H1 (cell line): Measurements from ENCODE around the gene FAM151A. TPM values are rescaled to one million over a fixed set of nuclear protein-coding genes. Genes with fewer than 3 reads are reported as not detected.

Experiments used
- CTCF ChIA-PET: fragments of 300-600 bp; sonication (Branson Sonifier 250); formaldehyde crosslinking; loops from one replicate; lab custom pipeline; 2021; ENCODE audit not compliant: partially characterized antibody; lab: Charles Lee
- POLR2A ChIA-PET: fragments of 300-600 bp; sonication (Branson Sonifier 250); formaldehyde crosslinking; loops from one replicate; lab custom pipeline; 2021; ENCODE audit warnings: inconsistent platforms; ENCODE audit not compliant: partially characterized antibody; lab: Charles Lee
- DNase-seq, 2 experiments: peaks; one replicate each; pipeline versions ENCODE4 v3.0.0 to v3.0.0-alpha.2; 2010 to 2022; ENCODE audit warnings: low spot score in 2 of 2, low read depth in 1 of 2, mixed read lengths in 1 of 2
- FAIRE-seq: peaks from 2 replicates; lab custom pipeline; 2011; peaks lifted over from hg19 to GRCh38; lab: Jason Lieb, UNC
- H2AFZ ChIP-seq: 2 replicates; pipeline ENCODE4 v1.8.1; 2012; ENCODE audit warnings: low read length, inconsistent platforms
- H2AK5ac ChIP-seq: 2 replicates; pipeline ENCODE4 v1.6.1; 2013; ENCODE audit warnings: low read depth, low read length
- H2BK120ac ChIP-seq: replicated peaks from 2 replicates; pipeline ENCODE3; 2013; ENCODE audit warnings: low read depth, low read length, inconsistent platforms
- H2BK12ac ChIP-seq: 2 replicates; pipeline ENCODE4 v1.6.1; 2013; ENCODE audit warnings: low read depth, low read length
- H2BK15ac ChIP-seq: 2 replicates; pipeline ENCODE4 v1.6.1; 2013; ENCODE audit warnings: low read length
- H2BK20ac ChIP-seq: 2 replicates; pipeline ENCODE4 v1.6.1; 2013; ENCODE audit warnings: low read length
- H2BK5ac ChIP-seq: 2 replicates; pipeline ENCODE4 v1.6.1; 2013; ENCODE audit warnings: low read depth, low read length
- H3K14ac ChIP-seq: 2 replicates; pipeline ENCODE4 v1.6.1; 2013; ENCODE audit warnings: inconsistent platforms; ENCODE audit not compliant: insufficient read length
- H3K18ac ChIP-seq: 2 replicates; pipeline ENCODE4 v1.6.1; 2013; ENCODE audit warnings: low read length; ENCODE audit errors: extremely low read depth
- H3K23ac ChIP-seq: 2 replicates; pipeline ENCODE4 v1.6.1; 2013; ENCODE audit warnings: inconsistent platforms; ENCODE audit not compliant: insufficient read length
- H3K23me2 ChIP-seq: 2 replicates; pipeline ENCODE4 v1.6.1; 2013; ENCODE audit warnings: low read depth, low read length
- H3K27ac ChIP-seq: 2 replicates; pipeline ENCODE4 v1.6.1; 2011; ENCODE audit warnings: low read depth, low read length, inconsistent platforms
- H3K27me3 ChIP-seq, 4 experiments: replicated peaks in 1 of 4; 1 replicate in 1 of 4; 2 replicates in 3 of 4; pipeline versions ENCODE4 v1.6.1 to v1.8.1; 2011 to 2013; ENCODE audit warnings: low read length in 3 of 4, mild to moderate bottlenecking in 3 of 4, inconsistent platforms in 2 of 4, mixed read lengths in 2 of 4, moderate library complexity in 1 of 4; ENCODE audit not compliant: control insufficient read depth in 3 of 4, insufficient read depth in 3 of 4; ENCODE audit errors: extremely low read depth in 1 of 4
- H3K36me3 ChIP-seq, 4 experiments: 2 replicates each; pipeline versions ENCODE4 v1.6.1 to v1.8.1; 2011 to 2013; ENCODE audit warnings: mild to moderate bottlenecking in 4 of 4, low read length in 3 of 4, moderate library complexity in 2 of 4, control low read depth in 1 of 4, inconsistent platforms in 1 of 4; ENCODE audit not compliant: insufficient read depth in 4 of 4, control insufficient read depth in 2 of 4
- H3K4ac ChIP-seq: replicated peaks from 2 replicates; pipeline ENCODE3; 2013; ENCODE audit warnings: low read length, low read depth, mixed read lengths, inconsistent platforms; ENCODE audit not compliant: insufficient read length
- H3K4me1 ChIP-seq, 4 experiments: replicated peaks in 1 of 4; 1 replicate in 1 of 4; 2 replicates in 3 of 4; pipeline versions ENCODE4 v1.6.1 to v1.8.1; 2011 to 2013; ENCODE audit warnings: low read length in 3 of 4, inconsistent platforms in 2 of 4, mixed read lengths in 1 of 4; ENCODE audit not compliant: insufficient read depth in 4 of 4, control insufficient read depth in 3 of 4
- H3K4me2 ChIP-seq, 2 experiments: 2 replicates each; pipeline versions ENCODE4 v1.6.1 to v1.8.1; 2011 to 2013; ENCODE audit warnings: low read depth in 2 of 2, low read length in 2 of 2, control low read depth in 1 of 2, inconsistent platforms in 1 of 2, mild to moderate bottlenecking in 1 of 2; ENCODE audit not compliant: insufficient read depth in 1 of 2
- H3K4me3 ChIP-seq, 4 experiments: fragments of 200-600, 300-600 bp in 1 of 4; sonication (generic), shearing (Covaris generic), sonication (Bioruptor Twin) in 1 of 4; 2 replicates each; pipeline versions ENCODE4 v1.5.1 to v1.8.1; 2011 to 2016; ENCODE audit warnings: low read length in 4 of 4, low read depth in 3 of 4, control low read depth in 2 of 4, inconsistent platforms in 2 of 4, mild to moderate bottlenecking in 2 of 4, mixed read lengths in 1 of 4, moderate library complexity in 1 of 4; ENCODE audit not compliant: insufficient read depth in 2 of 4; ENCODE audit errors: extremely low read depth in 1 of 4
- H3K56ac ChIP-seq: replicated peaks from 2 replicates; pipeline ENCODE3; 2013; ENCODE audit warnings: low read depth, mild to moderate bottlenecking, mixed read lengths, low read length, inconsistent platforms; ENCODE audit not compliant: insufficient read length
- H3K79me1 ChIP-seq: 2 replicates; pipeline ENCODE4 v1.6.1; 2013; ENCODE audit warnings: low read depth, low read length, control low read depth
- H3K79me2 ChIP-seq, 2 experiments: 2 replicates each; pipeline versions ENCODE4 v1.6.1 to v1.8.1; 2012 to 2013; ENCODE audit warnings: low read length in 2 of 2, mild to moderate bottlenecking in 2 of 2, inconsistent platforms in 1 of 2; ENCODE audit not compliant: insufficient read depth in 2 of 2, control insufficient read depth in 1 of 2
- H3K9ac ChIP-seq, 4 experiments: replicated peaks in 1 of 4; 1 replicate in 1 of 4; 2 replicates in 3 of 4; pipeline versions ENCODE4 v1.6.1 to v1.8.1; 2011 to 2013; ENCODE audit warnings: low read depth in 3 of 4, low read length in 3 of 4, control low read depth in 2 of 4, mild to moderate bottlenecking in 2 of 4, moderate library complexity in 2 of 4, inconsistent platforms in 1 of 4; ENCODE audit errors: extremely low read depth in 1 of 4
- H3K9me3 ChIP-seq, 2 experiments: 2 replicates each; pipeline versions ENCODE4 v1.6.1 to v1.8.1; 2012 to 2013; ENCODE audit warnings: mild to moderate bottlenecking in 2 of 2, moderate library complexity in 2 of 2, control low read depth in 1 of 2, inconsistent platforms in 1 of 2, low read depth in 1 of 2, low read length in 1 of 2, mixed read lengths in 1 of 2; ENCODE audit not compliant: insufficient read depth in 2 of 2
- H4K20me1 ChIP-seq, 2 experiments: replicated peaks in 1 of 2; 2 replicates each; pipeline versions ENCODE3 to v1.8.1; 2011 to 2013; ENCODE audit warnings: inconsistent platforms in 2 of 2, low read length in 2 of 2, mild to moderate bottlenecking in 1 of 2; ENCODE audit not compliant: insufficient read depth in 2 of 2, control insufficient read depth in 1 of 2
- H4K5ac ChIP-seq: 2 replicates; pipeline ENCODE4 v1.6.1; 2013; ENCODE audit warnings: low read length, low read depth, mixed read lengths, inconsistent platforms; ENCODE audit not compliant: insufficient read length
- H4K8ac ChIP-seq: 2 replicates; pipeline ENCODE4 v1.8.0; 2013; ENCODE audit warnings: mild to moderate bottlenecking, moderate library complexity, low read length, inconsistent platforms; ENCODE audit not compliant: insufficient read depth; ENCODE audit errors: extremely low read depth
- H4K91ac ChIP-seq: replicated peaks from 2 replicates; pipeline ENCODE3; 2013; ENCODE audit warnings: low read length, mixed read lengths, inconsistent platforms; ENCODE audit not compliant: insufficient read length
- ASH2L ChIP-seq: fragments of 200-600, 300-600 bp; sonication (generic); IDR thresholded peaks from one replicate; pipeline ENCODE4 v1.7.1; 2017; ENCODE audit warnings: low read length
- CEBPB ChIP-seq: IDR thresholded peaks from 2 replicates; pipeline ENCODE4 v1.6.1; 2012; ENCODE audit warnings: low read depth, low read length
- WGBS, 2 experiments: shearing (Covaris generic) in 1 of 2; methylation state at CpG; one replicate each; pipeline versions ENCODE4 v1.1.6 to v1.1.7; 2013 to 2015; ENCODE audit warnings: low lambda C conversion rate in 2 of 2, mixed read lengths in 2 of 2, inconsistent platforms in 1 of 2, low coverage in 1 of 2, missing lambda C conversion rate in 1 of 2; ENCODE audit not compliant: insufficient replicate concordance in 2 of 2, insufficient coverage in 1 of 2, insufficient read length in 1 of 2; ENCODE audit errors: extremely low coverage in 1 of 2, missing lambda C conversion rate in 1 of 2; 5-methylcytosine and 5-hydroxymethylcytosine counted together
- polyA plus RNA-seq, 7 experiments: library from polyadenylated mRNA; depleted of rRNA in 3 of 7; stranded (reverse) in 5 of 7; unstranded in 2 of 7; fragments of >200 nt in 5 of 7; fragments of 200-250 nt in 2 of 7; gene quantifications; 1 replicate in 5 of 7; 2 replicates in 1 of 7; 4 replicates in 1 of 7; pipeline versions ENCODE4 v1.2.1 to v1.2.3, GENCODE V29; 2011 to 2013; ENCODE audit warnings: missing spikeins in 2 of 7, mixed read lengths in 2 of 7
- total RNA-seq: library from RNA; stranded (reverse); fragmentation: NEBNext Ultra II Directional; extraction: Animal tissue kit (Norgen Biotek cat#: 25700); gene quantifications from 2 replicates; pipeline ENCODE4 v1.2.1, GENCODE V29; 2021

FAM151A gene
- total and polyA plus RNA-seq, 2 of the 8 experiments (the other 6 are each of a cell fraction or from before 2014, with no cell fraction given): not detected

- Histone ChIP-seq H3K23ac (no peak overlapping the region), H3K4me3 (no peak overlapping the region), H3K36me3 (no peaks in the 10 kb centered on the region), H3K14ac (no peak overlapping the region), H3K9ac (no peak overlapping the region), H3K4me2 (no peak overlapping the region), H3K27me3 (no peaks in the 10 kb centered on the region), H3K4ac (no peak overlapping the region), H2BK120ac (no peak overlapping the region), H4K91ac (no peak overlapping the region), H3K23me2 (no peaks in the 10 kb centered on the region), H3K79me1 (no peaks in the 10 kb centered on the region), H3K4me1 (peaks cover 0 to 3% (median 0%) of the 10 kb centered on the region in 4 experiments; a peak in 1 of 7 replicates), H3K56ac (no peak overlapping the region), H2BK5ac (no peak overlapping the region), H4K5ac (no peak overlapping the region), H4K20me1 (no peaks in the 10 kb centered on the region), H2BK12ac (no peak overlapping the region), H3K79me2 (no peaks in the 10 kb centered on the region), H3K18ac (no peak overlapping the region), H2BK15ac (no peak overlapping the region), H4K8ac (no peak overlapping the region), H2AFZ (no peak overlapping the region), H3K27ac (no peak overlapping the region), H2AK5ac (no peak overlapping the region), H2BK20ac (no peak overlapping the region), H3K9me3 (no peaks in the 10 kb centered on the region)
- DNase-seq (no peak), FAIRE-seq (no peak)
- 87% methylated on average over 3 of the region's 6 CpGs; no CpG with 5 or more reads in 1 of the 2 experiments for WGBS, 2 experiments
- ChIA-PET POLR2A (no interaction called here), CTCF (interaction anchor here (1.1 to 1.6 kb wide), 2 partner anchors 9 to 21 kb away, joined by 3 to 4 read pairs; no protein-coding TSS in a partner anchor)
- TF ChIP-seq ASH2L: no peak
- 0 out of 2 replicates have a peak, but pooled peaks have one; percentile 27 for TF ChIP-seq CEBPB
These were observed 43.0 kb upstream of the FAM151A start for GRCh38 chr1:54666333-54666732.
